GM08714 (cell line): ENCODE data around the gene GPR107.

Experiments used
- H3K4me3 ChIP-seq: fragments of 200-500 bp; sonication (Bioruptor generic); 2 replicates; pipeline ENCODE4 v1.5.1; 2014; ENCODE audit warnings: mild to moderate bottlenecking, low read length, inconsistent platforms
- ZNF274 ChIP-seq: IDR thresholded peaks from 2 replicates; pipeline ENCODE4 v1.6.1; 2012; ENCODE audit warnings: mild to moderate bottlenecking, low read depth, low read length

The GPR107 gene

DNA sequence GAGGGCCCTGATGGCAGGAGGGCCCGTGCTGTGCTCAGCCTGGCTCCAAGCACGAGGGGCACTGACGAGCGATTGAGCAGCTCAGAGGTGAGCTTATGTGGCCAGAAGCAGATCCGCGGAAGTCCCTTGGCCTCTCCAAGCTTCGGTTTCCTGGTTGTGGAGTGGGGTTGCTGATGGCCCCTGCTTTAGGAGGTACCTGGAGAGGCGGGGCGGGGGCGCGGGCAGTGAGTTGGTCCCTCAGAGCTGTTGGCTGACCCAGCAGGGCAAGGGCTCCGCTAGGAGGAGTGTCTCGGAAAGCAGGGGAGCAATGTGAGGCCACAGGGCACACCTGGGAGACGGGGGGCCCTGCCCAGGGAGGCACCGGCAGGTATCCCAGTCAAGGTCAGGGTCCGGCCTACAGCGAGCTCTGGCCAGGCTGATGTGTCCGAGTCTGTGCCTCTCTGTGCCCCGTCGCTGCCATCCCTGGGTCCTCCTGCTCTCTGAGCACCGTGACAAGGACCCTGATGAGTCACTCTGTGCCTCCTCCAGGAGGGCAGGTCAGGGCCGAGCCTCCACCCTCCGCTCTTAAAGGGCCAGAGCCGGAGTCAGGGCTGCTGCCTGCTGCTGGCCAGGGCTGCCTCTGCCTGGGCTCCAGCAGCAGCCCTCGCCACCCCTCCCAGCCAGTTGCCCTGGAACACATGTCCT is 133.3 kb downstream of the GPR107 start:
- no peak for TF ChIP-seq ZNF274
- H3K4me3 ChIP-seq = no peak overlapping the region

DNA sequence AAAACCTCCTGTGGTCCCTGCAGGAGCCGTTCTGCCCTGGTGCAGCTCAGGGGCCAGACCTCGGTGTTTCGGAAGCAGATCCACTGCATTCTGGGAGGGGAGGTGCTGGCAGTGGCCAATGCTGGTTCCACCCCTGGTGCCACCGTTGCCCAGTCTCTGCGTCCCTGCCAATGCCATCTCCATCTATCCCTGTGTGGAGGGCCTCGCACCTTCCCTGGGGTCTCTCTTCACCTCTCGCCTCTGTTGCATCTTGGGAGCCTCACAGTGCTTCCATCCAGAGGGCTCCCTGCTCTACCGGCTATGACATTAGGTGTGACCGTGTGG is 133.8 kb downstream of the GPR107 start:
- no peak overlapping the region for H3K4me3 ChIP-seq
- TF ChIP-seq ZNF274 = no peak

DNA sequence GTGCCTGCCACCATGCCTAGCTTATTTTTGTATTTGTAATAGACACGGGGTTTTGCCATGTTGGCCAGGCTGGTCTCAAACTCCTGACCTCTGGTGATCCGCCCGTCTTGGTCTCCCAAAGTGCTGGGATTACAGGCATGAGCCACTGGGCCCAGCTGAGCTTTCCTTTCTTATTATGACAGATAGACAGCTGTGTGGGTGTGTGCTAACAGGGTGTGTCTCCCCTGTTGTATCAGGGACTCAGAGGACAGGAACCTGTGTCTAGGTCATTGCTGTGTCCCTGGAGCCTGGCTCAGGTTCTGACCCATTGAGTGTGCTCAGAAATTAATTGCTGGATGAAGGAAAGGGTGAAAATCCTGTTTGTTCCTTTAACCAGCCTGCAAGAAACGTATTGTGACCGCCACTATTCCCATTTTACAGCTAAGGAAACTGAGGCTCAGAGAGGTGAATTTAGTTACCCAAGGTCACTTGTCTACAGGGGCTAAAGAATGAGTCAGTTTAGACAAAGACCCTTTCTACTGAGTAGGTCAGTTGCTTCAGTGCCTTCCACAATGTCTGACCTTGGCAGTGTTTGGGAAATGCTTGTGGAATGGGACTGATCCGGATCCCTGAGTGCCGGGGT is 135.3 kb downstream of the GPR107 start:
- no peak for TF ChIP-seq ZNF274
- H3K4me3 ChIP-seq = no peak overlapping the region
